Neural cell (in vitro differentiated cells): ENCODE results near the gene TRABD2B.

ENCODE experiments used
- CTCF ChIP-seq: fragments of 450-650 bp; IDR thresholded peaks from 2 replicates; pipeline ENCODE4 v1.5.1; 2014; ENCODE audit warnings: antibody characterized with exemption, mild to moderate bottlenecking, moderate library complexity; ENCODE audit not compliant: poor library complexity, severe bottlenecking
- EP300 ChIP-seq: fragments of 450-650 bp; conservative IDR thresholded peaks from 2 replicates; pipeline ENCODE4 v1.6.1; 2014; ENCODE audit warnings: antibody characterized with exemption, mild to moderate bottlenecking, moderate library complexity; ENCODE audit not compliant: poor library complexity, severe bottlenecking
- EZH2 ChIP-seq: fragments of 200-600, 300-800 bp; shearing (Covaris generic), sonication (generic); IDR thresholded peaks from 2 replicates; pipeline ENCODE4 v1.6.1; 2014; ENCODE audit warnings: antibody characterized with exemption, low read length, borderline replicate concordance, mild to moderate bottlenecking; ENCODE audit not compliant: insufficient read depth, poor library complexity, severe bottlenecking
- MXI1 ChIP-seq: fragments of 450-650 bp; conservative IDR thresholded peaks from 2 replicates; pipeline ENCODE4 v1.6.1; 2014; ENCODE audit warnings: antibody characterized with exemption, mild to moderate bottlenecking; ENCODE audit not compliant: poor library complexity, severe bottlenecking
- POLR2AphosphoS5 ChIP-seq: IDR thresholded peaks from 2 replicates; pipeline ENCODE4 v1.6.1; 2012
- REST ChIP-seq: IDR thresholded peaks from 2 replicates; pipeline ENCODE4 v1.6.1; 2012; ENCODE audit warnings: borderline replicate concordance
- TAF1 ChIP-seq: IDR thresholded peaks from 2 replicates; pipeline ENCODE4 v1.6.1; 2012; ENCODE audit warnings: low read depth

- TF ChIP-seq CTCF (no peak), EP300 (no peak), POLR2AphosphoS5 (no peak), EZH2 (no peak), REST (no peak), MXI1 (no peak), TAF1 (no peak)
Observed at GRCh38 chr1:47890779-47891178, 106.4 kb downstream of the TRABD2B start.
